Measurements from ENCODE around the gene TBC1D9B.
A peak's percentile ranks its signal among the peaks of the same experiment; 100 is the strongest.

DNA sequence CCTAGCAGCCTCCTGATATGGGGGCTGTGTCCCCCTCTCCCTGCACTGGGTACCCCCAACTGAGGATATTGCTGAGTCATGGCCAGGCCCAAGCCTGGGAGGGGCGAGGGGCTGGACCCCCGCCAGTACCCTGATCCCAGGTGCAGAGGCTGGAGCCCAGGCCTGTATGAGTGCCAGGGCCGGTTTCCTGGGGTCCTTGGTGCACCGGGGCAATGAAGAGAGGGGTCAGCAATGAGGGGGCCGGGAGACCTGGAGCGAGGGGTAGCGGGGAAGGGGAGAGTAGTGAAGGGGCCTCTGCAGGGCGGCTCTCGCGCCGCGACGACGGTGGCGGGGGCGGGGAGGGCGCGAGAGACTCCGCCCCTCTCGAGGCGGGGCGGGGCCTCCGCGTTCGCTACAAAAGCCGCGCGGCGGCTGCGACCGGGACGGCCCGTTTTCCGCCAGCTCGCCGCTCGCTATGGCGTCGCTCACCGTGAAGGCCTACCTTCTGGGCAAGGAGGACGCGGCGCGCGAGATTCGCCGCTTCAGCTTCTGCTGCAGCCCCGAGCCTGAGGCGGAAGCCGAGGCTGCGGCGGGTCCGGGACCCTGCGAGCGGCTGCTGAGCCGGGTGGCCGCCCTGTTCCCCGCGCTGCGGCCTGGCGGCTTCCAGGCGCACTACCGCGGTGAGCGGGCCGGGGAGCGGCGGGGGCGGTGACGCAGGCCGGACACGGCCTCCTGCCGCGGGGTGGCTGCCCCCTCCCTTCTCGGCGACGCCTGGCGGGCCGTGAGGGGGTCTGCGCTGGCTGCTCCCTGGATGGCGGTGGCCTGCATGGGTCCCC, 87.0 kb downstream of the TBC1D9B start, which contains the start of gene SQSTM1:
- TF ChIP-seq, protein P1, sequence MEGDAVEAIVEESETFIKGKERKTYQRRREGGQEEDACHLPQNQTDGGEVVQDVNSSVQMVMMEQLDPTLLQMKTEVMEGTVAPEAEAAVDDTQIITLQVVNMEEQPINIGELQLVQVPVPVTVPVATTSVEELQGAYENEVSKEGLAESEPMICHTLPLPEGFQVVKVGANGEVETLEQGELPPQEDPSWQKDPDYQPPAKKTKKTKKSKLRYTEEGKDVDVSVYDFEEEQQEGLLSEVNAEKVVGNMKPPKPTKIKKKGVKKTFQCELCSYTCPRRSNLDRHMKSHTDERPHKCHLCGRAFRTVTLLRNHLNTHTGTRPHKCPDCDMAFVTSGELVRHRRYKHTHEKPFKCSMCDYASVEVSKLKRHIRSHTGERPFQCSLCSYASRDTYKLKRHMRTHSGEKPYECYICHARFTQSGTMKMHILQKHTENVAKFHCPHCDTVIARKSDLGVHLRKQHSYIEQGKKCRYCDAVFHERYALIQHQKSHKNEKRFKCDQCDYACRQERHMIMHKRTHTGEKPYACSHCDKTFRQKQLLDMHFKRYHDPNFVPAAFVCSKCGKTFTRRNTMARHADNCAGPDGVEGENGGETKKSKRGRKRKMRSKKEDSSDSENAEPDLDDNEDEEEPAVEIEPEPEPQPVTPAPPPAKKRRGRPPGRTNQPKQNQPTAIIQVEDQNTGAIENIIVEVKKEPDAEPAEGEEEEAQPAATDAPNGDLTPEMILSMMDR (conservative IDR thresholded peaks at IDR 0.05), result no peak
- TF ChIP-seq ZFX (IDR thresholded peaks at IDR 0.05), result peak; percentile 98

All from C4-2B (cell line).